ENCODE data around the gene KCNF1.

GRCh38 chr2:10951558-10952414, 40.1 kb downstream of the KCNF1 start:
- TF ChIP-seq CTCF (IDR thresholded peaks at IDR 0.05) (no peak), FOXP1 (CRISPR knock-in tag; IDR thresholded peaks at IDR 0.05; ENCODE audit: borderline replicate concordance) (no peak), SP1 (CRISPR knock-in tag; conservative IDR thresholded peaks at IDR 0.05) (no peak), NR1H2 (CRISPR knock-in tag; IDR thresholded peaks at IDR 0.05) (no peak), FOXJ3 (CRISPR knock-in tag; IDR thresholded peaks at IDR 0.05; ENCODE audit: borderline replicate concordance) (no peak), E2F5 (CRISPR knock-in tag; IDR thresholded peaks at IDR 0.05) (no peak), MAX (CRISPR knock-in tag; IDR thresholded peaks at IDR 0.05) (no peak), RORB (CRISPR knock-in tag; IDR thresholded peaks at IDR 0.05) (no peak), ZNF396 (CRISPR knock-in tag; IDR thresholded peaks at IDR 0.05; ENCODE audit: borderline replicate concordance) (no peak), USF2 (CRISPR knock-in tag; IDR thresholded peaks at IDR 0.05) (no peak), NR3C1 (CRISPR knock-in tag; conservative IDR thresholded peaks at IDR 0.05; ENCODE audit: low read depth) (no peak), RELA (CRISPR knock-in tag; IDR thresholded peaks at IDR 0.05; ENCODE audit: borderline replicate concordance) (no peak)
